AG04449 (cell line): Measurements from ENCODE around the gene CIZ1.

ENCODE experiments used
- CTCF ChIA-PET: fragments of 350-600 bp; formaldehyde crosslinking; extraction: SDS; loops from one replicate; lab custom pipeline; 2021; ENCODE audit warnings: antibody characterized with exemption; lab: Yijun Ruan, JAX
- POLR2A ChIA-PET: fragments of 400-600, 350-600 bp; formaldehyde crosslinking; extraction: SDS; loops from one replicate; lab custom pipeline; 2020; ENCODE audit warnings: antibody characterized with exemption, inconsistent platforms; lab: Yijun Ruan, JAX
- DNase-seq: peaks from one replicate; pipeline ENCODE4 v3.0.0-alpha.2; 2010; ENCODE audit warnings: low read depth, low spot score
- H3K4me3 ChIP-seq: 2 replicates; pipeline ENCODE4 v1.5.1; 2011; ENCODE audit warnings: low read depth, mild to moderate bottlenecking, control low read depth, low read length
- CTCF ChIP-seq: IDR thresholded peaks from one replicate; pipeline ENCODE4 v1.5.1; 2011; ENCODE audit warnings: mild to moderate bottlenecking, moderate library complexity, low read length, control low read depth, inconsistent platforms; ENCODE audit not compliant: insufficient read depth; ENCODE audit errors: missing control alignments

The CIZ1 gene

GRCh38 chr9:128203024-128203706, 11.8 kb upstream of the CIZ1 start, which contains the start of gene DNM1:
Gene DNM1 (plus strand): TSS chr9:128203379. CDS start chr9:128203471, 92 bp downstream.
- POLR2A ChIA-PET = no interaction called here
- DNase-seq = no peak
- peak; percentile 64 for TF ChIP-seq CTCF
- CTCF ChIA-PET = interaction anchor here (0.8 to 4.6 kb wide), 13 partner anchors 8 to 84 kb away, joined by 3 to 36 read pairs (median 5); partner anchors contain the start of gene CIZ1
- H3K4me3 ChIP-seq = peak within 1 kb of the TSS; percentile 84

- DNase-seq = no peak
- POLR2A ChIA-PET = interaction anchor here (0.6 kb wide), 1 partner anchor 42 kb away, joined by 3 read pairs; no protein-coding TSS in a partner anchor
- no peak for TF ChIP-seq CTCF
- H3K4me3 ChIP-seq = no peak overlapping the region
- CTCF ChIA-PET = interaction anchor here (0.8 to 5.3 kb wide), 7 partner anchors 9 to 34 kb away, joined by 3 to 33 read pairs (median 7); partner anchors contain the start of gene CIZ1
Observed at GRCh38 chr9:128202648-128203023, 11.3 kb upstream of the CIZ1 start.

- ChIA-PET CTCF (interaction anchor here (0.8 to 5.3 kb wide), 8 partner anchors 10 to 140 kb away, joined by 3 to 33 read pairs (median 4); partner anchors contain the start of gene CIZ1), POLR2A (interaction anchor here (0.6 kb wide), 1 partner anchor 41 kb away, joined by 3 read pairs; no protein-coding TSS in a partner anchor)
- TF ChIP-seq CTCF = no peak
- DNase-seq = no peak
- no peak overlapping the region for H3K4me3 ChIP-seq
Observed at GRCh38 chr9:128201441-128202369, 10.3 kb upstream of the CIZ1 start.

GRCh38 chr9:128193469-128194096, 2.2 kb upstream of the CIZ1 start:
- no peak overlapping the region for H3K4me3 ChIP-seq
- ChIA-PET CTCF (interaction anchor here (0.7 to 3.5 kb wide), 2 partner anchors 11 to 25 kb away, joined by 3 to 14 read pairs; no protein-coding TSS in a partner anchor), POLR2A (no interaction called here)
- no peak for TF ChIP-seq CTCF
- DNase-seq = no peak

- H3K4me3 ChIP-seq = peak overlapping the region; percentile 24
- CTCF ChIA-PET = interaction anchor here (0.7 to 3.5 kb wide), 5 partner anchors 7 to 24 kb away, joined by 3 to 33 read pairs (median 4); partner anchors contain the start of gene DNM1
- TF ChIP-seq CTCF = no peak
- DNase-seq = no peak
- POLR2A ChIA-PET = no interaction called here
Observed at GRCh38 chr9:128192601-128193371, 1.4 kb upstream of the CIZ1 start.
